HepG2 (cell line): ENCODE results near the gene WDR18. TPM values are rescaled to one million over a fixed set of nuclear protein-coding genes. Genes with fewer than 3 reads are reported as not detected.

Experiments
- FOXO1 ChIP-seq: sonication (generic); formaldehyde crosslinking; IDR thresholded peaks from 2 replicates; pipeline ENCODE4 v1.4.0; 2020; ENCODE audit warnings: missing genetic modification reagents
- GFI1 ChIP-seq: sonication (generic); formaldehyde crosslinking; IDR thresholded peaks from 2 replicates; pipeline ENCODE4 v1.5.0; 2020; ENCODE audit warnings: missing genetic modification reagents, mild to moderate bottlenecking, borderline replicate concordance
- MAZ ChIP-seq, 2 experiments: sonication (generic) in 1 of 2; formaldehyde crosslinking in 1 of 2; IDR thresholded peaks; 2 replicates each; pipeline versions ENCODE4 v1.5.0 to v1.6.1; 2012 to 2020; ENCODE audit warnings: low read depth in 2 of 2, mild to moderate bottlenecking in 2 of 2, borderline replicate concordance in 1 of 2, improper control_type of control experiment in 1 of 2, low read length in 1 of 2, missing genetic modification reagents in 1 of 2, moderate library complexity in 1 of 2
- MED1 ChIP-seq: sonication (generic); formaldehyde crosslinking; IDR thresholded peaks from 2 replicates; pipeline ENCODE4 v1.4.0; 2020; ENCODE audit warnings: missing genetic modification reagents
- NR2F2 ChIP-seq: IDR thresholded peaks from 2 replicates; pipeline ENCODE4 v1.6.1; 2012; ENCODE audit warnings: low read depth, inconsistent platforms, borderline replicate concordance
- TEAD3 ChIP-seq: optimal IDR thresholded peaks from 2 replicates; pipeline ENCODE3; 2016; ENCODE audit warnings: borderline replicate concordance
- ZFP82 ChIP-seq: sonication (generic); formaldehyde crosslinking; IDR thresholded peaks from 2 replicates; pipeline ENCODE4 v1.5.1; 2020; ENCODE audit warnings: mild to moderate bottlenecking, missing genetic modification reagents, borderline replicate concordance
- ZGPAT ChIP-seq: IDR thresholded peaks from 2 replicates; pipeline ENCODE4 v1.6.1; 2016; ENCODE audit warnings: mild to moderate bottlenecking
- ZNF142 ChIP-seq: sonication (generic); formaldehyde crosslinking; IDR thresholded peaks from 2 replicates; pipeline ENCODE4 v1.4.0; 2020; ENCODE audit warnings: missing genetic modification reagents
- ZNF205 ChIP-seq: IDR thresholded peaks from 2 replicates; pipeline ENCODE4 v1.6.1; 2018; ENCODE audit warnings: missing biosample characterization, missing genetic modification reagents
- ZNF33B ChIP-seq: sonication (generic); formaldehyde crosslinking; IDR thresholded peaks from 2 replicates; pipeline ENCODE4 v1.5.1; 2020; ENCODE audit warnings: mild to moderate bottlenecking, missing genetic modification reagents
- ZNF468 ChIP-seq: sonication (generic); formaldehyde crosslinking; IDR thresholded peaks from 2 replicates; pipeline ENCODE4 v1.8.0; 2022; ENCODE audit warnings: mild to moderate bottlenecking, moderate library complexity, missing genetic modification reagents
- ZNF510 ChIP-seq: sonication (generic); formaldehyde crosslinking; IDR thresholded peaks from 2 replicates; pipeline ENCODE4 v1.4.0; 2020; ENCODE audit warnings: low read depth, mild to moderate bottlenecking, missing genetic modification reagents
- ZNF609 ChIP-seq: sonication (generic); formaldehyde crosslinking; IDR thresholded peaks from 2 replicates; pipeline ENCODE4 v1.4.0; 2020; ENCODE audit warnings: mild to moderate bottlenecking, missing genetic modification reagents, borderline replicate concordance
- polyA plus RNA-seq, 8 experiments: library from polyadenylated mRNA; depleted of rRNA in 3 of 8; stranded (reverse) in 7 of 8; unstranded in 1 of 8; fragments of >200 nt; fragmentation: Illumina TruSeq in 4 of 8; extraction: Trizol in 4 of 8; gene quantifications; 2 replicates each; pipeline versions ENCODE4 v1.2.1 to v1.2.3, GENCODE V29; 2011 to 2016; ENCODE audit warnings: low read depth in 4 of 8, missing spikeins in 1 of 8, mixed read lengths in 1 of 8; ENCODE audit not compliant: insufficient read depth in 1 of 8
- total RNA-seq, 5 experiments: library from RNA; depleted of rRNA; stranded (reverse); fragments of >200 nt; fragmentation: Illumina TruSeq; extraction: Trizol; gene quantifications; 2 replicates each; pipeline ENCODE4 v1.2.3, GENCODE V29; 2016; ENCODE audit warnings: low read depth in 1 of 5
- TF ChIP-seq, protein P1 (sequence below): sonication (generic); formaldehyde crosslinking; IDR thresholded peaks from 2 replicates; pipeline ENCODE4 v1.4.0; 2020; ENCODE audit warnings: missing genetic modification reagents

Gene WDR18
- total and polyA plus RNA-seq, 2 of the 13 experiments (the other 11 are each of a cell fraction or from before 2014, with no cell fraction given) = 36.4 to 47.6 TPM

GRCh38 chr19:993361-993830 lies 9.3 kb downstream of the WDR18 start (continued):
- no peak for TF ChIP-seq ZFP82 (CRISPR knock-in tag)
- peak; percentile 49; the same call in 1 of the 2 replicates for TF ChIP-seq NR2F2
- TF ChIP-seq FOXO1 (CRISPR knock-in tag) = peak; percentile 9; the same call in 1 of the 2 replicates
- TF ChIP-seq, protein P1, sequence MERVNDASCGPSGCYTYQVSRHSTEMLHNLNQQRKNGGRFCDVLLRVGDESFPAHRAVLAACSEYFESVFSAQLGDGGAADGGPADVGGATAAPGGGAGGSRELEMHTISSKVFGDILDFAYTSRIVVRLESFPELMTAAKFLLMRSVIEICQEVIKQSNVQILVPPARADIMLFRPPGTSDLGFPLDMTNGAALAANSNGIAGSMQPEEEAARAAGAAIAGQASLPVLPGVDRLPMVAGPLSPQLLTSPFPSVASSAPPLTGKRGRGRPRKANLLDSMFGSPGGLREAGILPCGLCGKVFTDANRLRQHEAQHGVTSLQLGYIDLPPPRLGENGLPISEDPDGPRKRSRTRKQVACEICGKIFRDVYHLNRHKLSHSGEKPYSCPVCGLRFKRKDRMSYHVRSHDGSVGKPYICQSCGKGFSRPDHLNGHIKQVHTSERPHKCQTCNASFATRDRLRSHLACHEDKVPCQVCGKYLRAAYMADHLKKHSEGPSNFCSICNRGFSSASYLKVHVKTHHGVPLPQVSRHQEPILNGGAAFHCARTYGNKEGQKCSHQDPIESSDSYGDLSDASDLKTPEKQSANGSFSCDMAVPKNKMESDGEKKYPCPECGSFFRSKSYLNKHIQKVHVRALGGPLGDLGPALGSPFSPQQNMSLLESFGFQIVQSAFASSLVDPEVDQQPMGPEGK = peak; percentile 82
- peak; percentile 78 for TF ChIP-seq MED1 (CRISPR knock-in tag)
- TF ChIP-seq MAZ (IDR thresholded peaks at IDR 0.05; ENCODE audit: borderline replicate concordance, low read depth, low read length) = peak; percentile 42; the same call in 1 of the 2 replicates
- no peak for TF ChIP-seq MAZ (CRISPR knock-in tag; IDR thresholded peaks at IDR 0.05; ENCODE audit: low read depth)
- peak; percentile 99 for TF ChIP-seq TEAD3 (CRISPR knock-in tag)
- TF ChIP-seq ZNF510 (CRISPR knock-in tag) = no peak
- peak; percentile 62; the same call in 1 of the 2 replicates for TF ChIP-seq ZGPAT (CRISPR knock-in tag)
- TF ChIP-seq ZNF468 (CRISPR knock-in tag) = no peak
- TF ChIP-seq ZNF33B (CRISPR knock-in tag) = 0 out of 2 replicates have a peak, but pooled peaks have one; percentile 76
- TF ChIP-seq ZNF205 (CRISPR knock-in tag) = peak; percentile 45; the same call in 1 of the 2 replicates
- no peak for TF ChIP-seq ZNF142 (CRISPR knock-in tag)
- peak; percentile 21; the same call in 1 of the 2 replicates for TF ChIP-seq GFI1
- peak; percentile 65; the same call in 1 of the 2 replicates for TF ChIP-seq ZNF609 (CRISPR knock-in tag)
